T-helper 1 cell treated with Interleukin-12 subunit alpha and Interleukin-12 subunit beta and Interleukin-4 antibody, amounts not matched to agents 30 μg/mL and 1 μg/mL, for 36 hours (primary cell): Measurements from ENCODE around the gene SOBP.
"Not testable (repeated sequence)": the region's sequence is repeated elsewhere in the genome, so short reads cannot be mapped to it uniquely, and the experiment has no call there.

Source experiments
- H3K27ac Mint-ChIP-seq: one replicate; pipeline ENCODE4 v1.8.0; 2021; ENCODE audit warnings: mild to moderate bottlenecking, mixed read lengths
- H3K27me3 Mint-ChIP-seq: one replicate; pipeline ENCODE4 v1.8.0; 2021; ENCODE audit warnings: low read depth, mixed read lengths
- H3K36me3 Mint-ChIP-seq: one replicate; pipeline ENCODE4 v1.8.0; 2021; ENCODE audit warnings: low read depth, mixed read lengths
- H3K4me1 Mint-ChIP-seq: one replicate; pipeline ENCODE4 v1.8.0; 2021; ENCODE audit warnings: low read depth, mixed read lengths
- H3K4me3 Mint-ChIP-seq: one replicate; pipeline ENCODE4 v1.8.0; 2021; ENCODE audit warnings: mild to moderate bottlenecking, moderate library complexity, mixed read lengths
- H3K9me3 Mint-ChIP-seq: one replicate; pipeline ENCODE4 v1.8.0; 2021; ENCODE audit warnings: mixed read lengths

The SOBP gene

GRCh38 chr6:107496892-107497684 is 7.2 kb downstream of the SOBP start:
- Mint-ChIP-seq H3K9me3 (no peaks in the 10 kb centered on the region), H3K27ac (no peak overlapping the region), H3K4me3 (no peak overlapping the region), H3K27me3 (peaks cover 36% of the 10 kb centered on the region), H3K4me1 (peaks cover 2% of the 10 kb centered on the region), H3K36me3 (no peaks in the 10 kb centered on the region)

- Mint-ChIP-seq H3K4me3 (no peak overlapping the region), H3K27me3 (peaks cover 30% of the 10 kb centered on the region), H3K9me3 (no peaks in the 10 kb centered on the region), H3K36me3 (no peaks in the 10 kb centered on the region), H3K27ac (no peak overlapping the region), H3K4me1 (no peaks in the 10 kb centered on the region)
These were observed 14.5 kb downstream of the SOBP start for GRCh38 chr6:107504270-107505026.

GRCh38 chr6:107506145-107506544 is 16.2 kb downstream of the SOBP start:
- Mint-ChIP-seq H3K27me3 (peaks cover 26% of the 10 kb centered on the region), H3K27ac (no peak overlapping the region), H3K4me1 (no peaks in the 10 kb centered on the region), H3K9me3 (no peaks in the 10 kb centered on the region), H3K36me3 (no peaks in the 10 kb centered on the region), H3K4me3 (no peak overlapping the region)

- Mint-ChIP-seq H3K9me3 (no peaks in the 10 kb centered on the region), H3K36me3 (no peaks in the 10 kb centered on the region), H3K4me1 (no peaks in the 10 kb centered on the region), H3K27me3 (peaks cover 8% of the 10 kb centered on the region), H3K4me3 (no peak overlapping the region), H3K27ac (no peak overlapping the region)
These were observed 19.6 kb downstream of the SOBP start for GRCh38 chr6:107509506-107509905.

- Mint-ChIP-seq H3K4me3 (no peak overlapping the region), H3K27ac (no peak overlapping the region), H3K36me3 (no peaks in the 10 kb centered on the region), H3K27me3 (peaks cover 10% of the 10 kb centered on the region), H3K4me1 (no peaks in the 10 kb centered on the region), H3K9me3 (no peaks in the 10 kb centered on the region)
These were observed 20.2 kb downstream of the SOBP start for GRCh38 chr6:107510108-107510507.

- H3K36me3 Mint-ChIP-seq, result no peaks in the 10 kb centered on the region
- H3K27me3 Mint-ChIP-seq, result peaks cover 11% of the 10 kb centered on the region
- no peak overlapping the region for H3K27ac Mint-ChIP-seq
- H3K4me1 Mint-ChIP-seq, result no peaks in the 10 kb centered on the region
- peaks cover 5% of the 10 kb centered on the region for H3K9me3 Mint-ChIP-seq
- no peak overlapping the region for H3K4me3 Mint-ChIP-seq
These were observed 21.6 kb downstream of the SOBP start for GRCh38 chr6:107511511-107511993.

GRCh38 chr6:107513214-107513613 is 23.3 kb downstream of the SOBP start:
- H3K27ac Mint-ChIP-seq, result no peak overlapping the region
- H3K27me3 Mint-ChIP-seq, result peaks cover 20% of the 10 kb centered on the region
- no peaks in the 10 kb centered on the region for H3K36me3 Mint-ChIP-seq
- H3K4me3 Mint-ChIP-seq, result no peak overlapping the region
- peaks cover 9% of the 10 kb centered on the region for H3K9me3 Mint-ChIP-seq
- H3K4me1 Mint-ChIP-seq, result no peaks in the 10 kb centered on the region

GRCh38 chr6:107515955-107516354 is 26.0 kb downstream of the SOBP start:
- Mint-ChIP-seq H3K4me1 (no peaks in the 10 kb centered on the region), H3K9me3 (peaks cover 9% of the 10 kb centered on the region), H3K36me3 (no peaks in the 10 kb centered on the region), H3K27me3 (peaks cover 20% of the 10 kb centered on the region), H3K4me3 (no peak overlapping the region), H3K27ac (no peak overlapping the region)

GRCh38 chr6:107517274-107517673 is 27.4 kb downstream of the SOBP start:
- Mint-ChIP-seq H3K4me3 (no peak overlapping the region), H3K4me1 (no peaks in the 10 kb centered on the region), H3K9me3 (peaks cover 9% of the 10 kb centered on the region), H3K27me3 (peaks cover 20% of the 10 kb centered on the region), H3K27ac (no peak overlapping the region), H3K36me3 (no peaks in the 10 kb centered on the region)

- not testable (repeated sequence) for H3K36me3 Mint-ChIP-seq, H3K27ac Mint-ChIP-seq, H3K4me3 Mint-ChIP-seq, H3K9me3 Mint-ChIP-seq, H3K4me1 Mint-ChIP-seq
- H3K27me3 Mint-ChIP-seq, result peaks cover 20% of the 10 kb centered on the region
These were observed 29.3 kb downstream of the SOBP start for GRCh38 chr6:107519224-107519623.

GRCh38 chr6:107520706-107521105 is 30.8 kb downstream of the SOBP start:
- H3K9me3 Mint-ChIP-seq, H3K36me3 Mint-ChIP-seq, H3K4me3 Mint-ChIP-seq, H3K4me1 Mint-ChIP-seq, H3K27ac Mint-ChIP-seq: not testable (repeated sequence)
- peaks cover 14% of the 10 kb centered on the region for H3K27me3 Mint-ChIP-seq

GRCh38 chr6:107523054-107523791 is 33.3 kb downstream of the SOBP start:
- Mint-ChIP-seq H3K36me3 (no peaks in the 10 kb centered on the region), H3K4me1 (no peaks in the 10 kb centered on the region), H3K27me3 (peaks cover 16% of the 10 kb centered on the region), H3K9me3 (no peaks in the 10 kb centered on the region), H3K4me3 (no peak overlapping the region), H3K27ac (no peak overlapping the region)

- no peaks in the 10 kb centered on the region for H3K4me1 Mint-ChIP-seq
- H3K9me3 Mint-ChIP-seq, result no peaks in the 10 kb centered on the region
- no peaks in the 10 kb centered on the region for H3K36me3 Mint-ChIP-seq
- peaks cover 16% of the 10 kb centered on the region for H3K27me3 Mint-ChIP-seq
- no peak overlapping the region for H3K27ac Mint-ChIP-seq
- no peak overlapping the region for H3K4me3 Mint-ChIP-seq
These were observed 33.9 kb downstream of the SOBP start for GRCh38 chr6:107523794-107524193.

GRCh38 chr6:107524626-107525025 is 34.7 kb downstream of the SOBP start:
- H3K9me3 Mint-ChIP-seq, result no peaks in the 10 kb centered on the region

More at GRCh38 chr6:107524626-107525025, 34.7 kb downstream of the SOBP start:
- Mint-ChIP-seq H3K4me3 (no peak overlapping the region), H3K4me1 (no peaks in the 10 kb centered on the region), H3K36me3 (no peaks in the 10 kb centered on the region), H3K27me3 (peaks cover 16% of the 10 kb centered on the region), H3K27ac (no peak overlapping the region)
